ENCODE data around the gene LIPG. TPM values are rescaled to one million over a fixed set of nuclear protein-coding genes. Genes with fewer than 3 reads are reported as not detected.

LIPG gene
- total RNA-seq, 4 donors from 2014 or later, result 4.9 to 11.5 (median 6.9) TPM

GRCh38 chr18:49621717-49622351, 60.0 kb downstream of the LIPG start:
- Histone ChIP-seq H3K4me1 (peaks cover 4 to 17% (median 9%) of the 10 kb centered on the region in 4 donors), H3K4me3 (no peak overlapping the region), H3K27me3 (no peaks in the 10 kb centered on the region), H3K27ac (no peak overlapping the region), H3K36me3 (no peaks in the 10 kb centered on the region), H3K9me3 (no peaks in the 10 kb centered on the region)
- TF ChIP-seq POLR2AphosphoS5 (IDR thresholded peaks at IDR 0.05) (no peak), CTCF (IDR thresholded peaks at IDR 0.05) (no peak), EP300 (IDR thresholded peaks at IDR 0.05; ENCODE audit: low read depth) (no peak), POLR2A (IDR thresholded peaks at IDR 0.05) (no peak)
- WGBS, 2 donors (ENCODE audit: low coverage in 1 of 2), result 46 to 66% methylated on average over 3 to 12 of the region's 12 CpGs
- intact Hi-C loops (cut with DNase I; ENCODE audit: low total_unique reads), result no loop called here
- DNase-seq, result no peak
- in situ Hi-C loops (cut with MboI; ENCODE audit: low pct_ligation_motif_present in 1 of 4, low pct_unique_long_range_greater_than_20kb in 1 of 4, low sequenced_read_pairs in 3 of 4), result no loop called here

GRCh38 chr18:49623571-49623970, 61.7 kb downstream of the LIPG start:
- Histone ChIP-seq H3K4me1 (peaks cover 4 to 14% (median 8%) of the 10 kb centered on the region in 4 donors), H3K4me3 (no peak overlapping the region), H3K27me3 (no peaks in the 10 kb centered on the region), H3K36me3 (no peaks in the 10 kb centered on the region), H3K27ac (no peak overlapping the region), H3K9me3 (no peaks in the 10 kb centered on the region)
- TF ChIP-seq CTCF (IDR thresholded peaks at IDR 0.05) (no peak), EP300 (IDR thresholded peaks at IDR 0.05; ENCODE audit: low read depth) (no peak), POLR2AphosphoS5 (IDR thresholded peaks at IDR 0.05) (no peak), POLR2A (IDR thresholded peaks at IDR 0.05) (no peak)
- 85 to 87% methylated on average over 5 to 6 of the region's 6 CpGs for WGBS, 2 donors (ENCODE audit: low coverage in 1 of 2)
- no peak for DNase-seq
- in situ Hi-C loops (cut with MboI; ENCODE audit: low pct_ligation_motif_present in 1 of 4, low pct_unique_long_range_greater_than_20kb in 1 of 4, low sequenced_read_pairs in 3 of 4) (no loop called here), intact Hi-C loops (cut with DNase I; ENCODE audit: low total_unique reads) (no loop called here)

GRCh38 chr18:49625021-49625691, 63.3 kb downstream of the LIPG start:
- intact Hi-C loops (cut with DNase I; ENCODE audit: low total_unique reads), result no loop called here
- Histone ChIP-seq H3K27ac (no peak overlapping the region), H3K4me1 (peaks cover 0 to 14% (median 6%) of the 10 kb centered on the region in 4 donors), H3K9me3 (no peaks in the 10 kb centered on the region), H3K4me3 (no peak overlapping the region), H3K36me3 (no peaks in the 10 kb centered on the region), H3K27me3 (no peaks in the 10 kb centered on the region)
- DNase-seq, result no peak
- no peak for TF ChIP-seq CTCF (IDR thresholded peaks at IDR 0.05)
- TF ChIP-seq POLR2A (IDR thresholded peaks at IDR 0.05), result no peak
- TF ChIP-seq EP300 (IDR thresholded peaks at IDR 0.05; ENCODE audit: low read depth), result no peak
- TF ChIP-seq POLR2AphosphoS5 (IDR thresholded peaks at IDR 0.05), result no peak
- in situ Hi-C loops (cut with MboI; ENCODE audit: low pct_ligation_motif_present in 1 of 4, low pct_unique_long_range_greater_than_20kb in 1 of 4, low sequenced_read_pairs in 3 of 4), result no loop called here
- 74 to 76% methylated on average over 4 to 9 of the region's 9 CpGs for WGBS, 2 donors (ENCODE audit: low coverage in 1 of 2)

- Histone ChIP-seq H3K27me3 (no peaks in the 10 kb centered on the region), H3K4me1 (peaks cover 0 to 14% (median 6%) of the 10 kb centered on the region in 4 donors), H3K9me3 (no peaks in the 10 kb centered on the region), H3K36me3 (no peaks in the 10 kb centered on the region), H3K4me3 (no peak overlapping the region), H3K27ac (no peak overlapping the region)
- intact Hi-C loops (cut with DNase I; ENCODE audit: low total_unique reads) (no loop called here), in situ Hi-C loops (cut with MboI; ENCODE audit: low pct_ligation_motif_present in 1 of 4, low pct_unique_long_range_greater_than_20kb in 1 of 4, low sequenced_read_pairs in 3 of 4) (no loop called here)
- TF ChIP-seq EP300 (IDR thresholded peaks at IDR 0.05; ENCODE audit: low read depth) (no peak), POLR2A (IDR thresholded peaks at IDR 0.05) (no peak), POLR2AphosphoS5 (IDR thresholded peaks at IDR 0.05) (no peak)
- DNase-seq, result no peak
- WGBS, 2 donors (ENCODE audit: low coverage in 1 of 2), result 48 to 64% methylated on average over 2 to 8 of the region's 8 CpGs
These were observed 65.1 kb downstream of the LIPG start for GRCh38 chr18:49626842-49627467.
